ENCODE results near the gene PMFBP1.
"Not testable (repeated sequence)": the region's sequence is repeated elsewhere in the genome, so short reads cannot be mapped to it uniquely, and the experiment has no call there.

Gene PMFBP1

GRCh38 chr16:72075067-72075466 lies 96.9 kb downstream of the PMFBP1 start:
- not testable (repeated sequence) for H3K4me1 Mint-ChIP-seq, H3K4me3 Mint-ChIP-seq, H3K27ac Mint-ChIP-seq, H3K36me3 Mint-ChIP-seq, H3K27me3 Mint-ChIP-seq, H3K9me3 Mint-ChIP-seq

GRCh38 chr16:72073560-72074230 lies 98.3 kb downstream of the PMFBP1 start:
- Mint-ChIP-seq H3K4me3 (no peak overlapping the region), H3K27me3 (no peaks in the 10 kb centered on the region), H3K4me1 (no peaks in the 10 kb centered on the region), H3K9me3 (no peaks in the 10 kb centered on the region), H3K36me3 (peaks cover 3% of the 10 kb centered on the region), H3K27ac (no peak overlapping the region)

- Mint-ChIP-seq H3K27ac (no peak overlapping the region), H3K4me3 (no peak overlapping the region), H3K4me1 (no peaks in the 10 kb centered on the region), H3K9me3 (no peaks in the 10 kb centered on the region), H3K36me3 (peaks cover 1% of the 10 kb centered on the region), H3K27me3 (no peaks in the 10 kb centered on the region)
Observed at GRCh38 chr16:72072514-72073342, 99.2 kb downstream of the PMFBP1 start.
